GM12864 (cell line): Measurements from ENCODE around the gene ANKS1B.

Source experiments
- DNase-seq: peaks from one replicate; pipeline ENCODE4 v3.0.0-alpha.2; 2011; ENCODE audit warnings: low read depth
- H3K4me3 ChIP-seq: 2 replicates; pipeline ENCODE4 v1.5.1; 2011; ENCODE audit warnings: mild to moderate bottlenecking, low read depth, low read length, control low read depth
- CTCF ChIP-seq: IDR thresholded peaks from 2 replicates; pipeline ENCODE4 v1.5.1; 2011; ENCODE audit warnings: low read depth, mild to moderate bottlenecking, moderate library complexity, low read length, control low read depth, inconsistent platforms; ENCODE audit errors: missing control alignments

ANKS1B gene

GRCh38 chr12:98903875-98904274 lies 1080.9 kb downstream of the ANKS1B start:
- no peak for TF ChIP-seq CTCF
- no peak for DNase-seq
- H3K4me3 ChIP-seq = no peak overlapping the region

- DNase-seq = no peak
- no peak overlapping the region for H3K4me3 ChIP-seq
- TF ChIP-seq CTCF = no peak
Observed at GRCh38 chr12:98901189-98901588, 1083.5 kb downstream of the ANKS1B start.

- no peak for TF ChIP-seq CTCF
- no peak for DNase-seq
- H3K4me3 ChIP-seq = no peak overlapping the region
Observed at GRCh38 chr12:98896938-98897337, 1087.8 kb downstream of the ANKS1B start.

GRCh38 chr12:98895086-98895651 lies 1089.6 kb downstream of the ANKS1B start:
- TF ChIP-seq CTCF = no peak
- H3K4me3 ChIP-seq = no peak overlapping the region
- DNase-seq = no peak

- DNase-seq = no peak
- TF ChIP-seq CTCF = no peak
- H3K4me3 ChIP-seq = no peak overlapping the region
Observed at GRCh38 chr12:98894412-98895085, 1090.2 kb downstream of the ANKS1B start.

GRCh38 chr12:98893675-98894411 lies 1090.9 kb downstream of the ANKS1B start:
- DNase-seq = no peak
- H3K4me3 ChIP-seq = no peak overlapping the region
- no peak for TF ChIP-seq CTCF
